ENCODE measurements around the gene GSDMA.

DNA sequence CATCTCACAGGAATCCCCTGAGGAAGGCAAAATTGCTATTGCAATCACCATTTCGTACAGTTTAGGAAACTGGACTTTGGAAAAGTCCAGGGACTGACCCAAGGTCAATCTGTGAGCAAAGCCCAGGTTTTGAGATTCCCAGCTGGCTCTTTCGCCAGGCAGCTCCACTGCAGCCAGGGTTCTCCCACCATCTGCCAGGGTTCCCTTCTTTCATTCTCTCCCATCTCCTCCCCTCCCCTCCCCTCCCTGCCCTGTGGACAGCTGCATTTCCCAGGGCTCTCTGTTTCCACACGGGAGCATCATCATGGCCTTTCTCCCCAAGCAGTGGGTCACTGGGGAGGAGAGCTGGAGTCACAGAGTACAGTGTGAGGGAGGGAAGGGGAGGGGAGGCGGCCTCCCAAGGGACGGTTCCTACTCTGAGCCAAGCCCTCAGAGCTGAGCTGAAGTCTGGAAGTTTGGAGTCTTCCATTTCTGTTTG is 11.9 kb upstream of the GSDMA start:
- no peak for TF ChIP-seq CTCF (IDR thresholded peaks at IDR 0.05 in 4 of 5, conservative IDR thresholded peaks at IDR 0.05 in 1 of 5)
- no peak for TF ChIP-seq POLR2A (IDR thresholded peaks at IDR 0.05)
